Activated CD8-positive, alpha-beta memory T cell treated with anti-CD3 and anti-CD28 coated beads for 24 hours (primary cell): ENCODE results near the gene MRPS18A.
"Not testable (repeated sequence)": the region's sequence is repeated elsewhere in the genome, so short reads cannot be mapped to it uniquely, and the experiment has no call there.

Source experiments
- DNase-seq: peaks from one replicate; pipeline ENCODE4 v3.0.0-alpha.2; 2020

The MRPS18A gene

GRCh38 chr6:43669050-43669921 is 18.3 kb downstream of the MRPS18A start:
- no peak for DNase-seq

GRCh38 chr6:43668151-43669028 is 19.2 kb downstream of the MRPS18A start:
- peak; percentile 77 for DNase-seq

- peak; percentile 90 for DNase-seq
These were observed 20.1 kb downstream of the MRPS18A start for GRCh38 chr6:43667245-43668150.

GRCh38 chr6:43666196-43666920 is 21.2 kb downstream of the MRPS18A start:
- no peak for DNase-seq

- no peak for DNase-seq
These were observed 22.2 kb downstream of the MRPS18A start for GRCh38 chr6:43665376-43665775.

GRCh38 chr6:43662948-43663347 is 24.6 kb downstream of the MRPS18A start:
- not testable (repeated sequence) for DNase-seq

- no peak for DNase-seq
These were observed 29.4 kb downstream of the MRPS18A start for GRCh38 chr6:43658161-43658560.

GRCh38 chr6:43657221-43657802 is 30.3 kb downstream of the MRPS18A start:
- no peak for DNase-seq

GRCh38 chr6:43652822-43653221 is 34.8 kb downstream of the MRPS18A start:
- not testable (repeated sequence) for DNase-seq

GRCh38 chr6:43648248-43648647 is 39.3 kb downstream of the MRPS18A start:
- DNase-seq: no peak

GRCh38 chr6:43647613-43648012 is 40.0 kb downstream of the MRPS18A start:
- DNase-seq: no peak

- no peak for DNase-seq
These were observed 42.0 kb downstream of the MRPS18A start for GRCh38 chr6:43645613-43645964.

GRCh38 chr6:43644940-43645612 is 42.5 kb downstream of the MRPS18A start, which contains the start of gene RSPH9:
Gene RSPH9, plus strand, starts transcription at chr6:43645036. Its CDS starts 63 bp downstream, at chr6:43645099.
- peak; percentile 79 for DNase-seq

- DNase-seq: no peak
These were observed 47.4 kb downstream of the MRPS18A start for GRCh38 chr6:43639984-43640800.

GRCh38 chr6:43636308-43636659 is 51.3 kb downstream of the MRPS18A start:
- no peak for DNase-seq

- DNase-seq: peak; percentile 93
These were observed 51.9 kb downstream of the MRPS18A start, which contains the start of gene MAD2L1BP for GRCh38 chr6:43635387-43636307. Gene MAD2L1BP, plus strand, starts transcription at chr6:43635840. Its CDS starts 36 bp downstream, at chr6:43635876.

- DNase-seq: no peak
These were observed 52.8 kb downstream of the MRPS18A start for GRCh38 chr6:43634702-43635303.

GRCh38 chr6:43633002-43633401 is 54.6 kb downstream of the MRPS18A start:
- DNase-seq: not testable (repeated sequence)
